GM12878 (cell line): Measurements from ENCODE around the gene SLC35E4. TPM values are rescaled to one million over a fixed set of nuclear protein-coding genes. Genes with fewer than 3 reads are reported as not detected.
A peak's percentile ranks its signal among the peaks of the same experiment; 100 is the strongest.

ENCODE experiments used
- ATAC-seq: fragments of 200-7000 bp; cut with Tn5 transposase; 3 replicates; pipeline ENCODE4 v1.9.1; 2020; ENCODE audit warnings: mild to moderate bottlenecking, moderate library complexity
- BruUV-seq: library from RNA; stranded (reverse); fragments of 400-500 nt; replicated peaks from 2 replicates; lab custom pipeline; 2021; lab: Mats Ljungman, UMichigan
- CTCF ChIA-PET: fragments of 300-600 bp; sonication (Branson Sonifier 250); formaldehyde crosslinking; extraction: SDS; loops from one replicate; lab custom pipeline; 2021; ENCODE audit warnings: inconsistent platforms; lab: Yijun Ruan, JAX
- POLR2A ChIA-PET: fragments of 350-600 bp; formaldehyde crosslinking; extraction: SDS; loops from one replicate; lab custom pipeline; 2021; ENCODE audit warnings: inconsistent platforms; lab: Charles Lee
- RAD21 ChIA-PET: fragments of 300-600 bp; sonication (Branson Sonifier 250); formaldehyde crosslinking; loops from one replicate; lab custom pipeline; 2023; ENCODE audit warnings: antibody characterized with exemption; ENCODE audit not compliant: unreplicated experiment; lab: Charles Lee
- SMC1A ChIA-PET: fragments of 300-600 bp; sonication (Branson Sonifier 250); formaldehyde crosslinking; loops from one replicate; lab custom pipeline; 2023; ENCODE audit not compliant: unreplicated experiment, uncharacterized antibody; lab: Charles Lee
- DNase-seq: peaks from one replicate; pipeline ENCODE4 v3.0.0-alpha.2; 2011; ENCODE audit warnings: low read depth, low spot score
- FAIRE-seq: peaks from 3 replicates; lab custom pipeline; 2011; peaks lifted over from hg19 to GRCh38; lab: Jason Lieb, UNC
- H2AFZ ChIP-seq: 2 replicates; pipeline ENCODE4 v1.6.0; 2011; ENCODE audit warnings: low read depth, low read length, control low read depth; ENCODE audit not compliant: control insufficient read depth
- H3K27ac ChIP-seq: 2 replicates; pipeline ENCODE4 v1.5.1; 2011; ENCODE audit warnings: control low read depth; ENCODE audit not compliant: control insufficient read depth, insufficient read depth
- H3K27me3 ChIP-seq, 2 experiments: replicated peaks in 1 of 2; 2 replicates each; pipeline versions ENCODE4 v1.6.0 to v1.6.1; 2011; ENCODE audit warnings: low read length in 1 of 2; ENCODE audit not compliant: control insufficient read depth in 2 of 2, insufficient read depth in 2 of 2
- H3K36me3 ChIP-seq, 2 experiments: 2 replicates each; pipeline ENCODE4 v1.5.1; 2011; ENCODE audit warnings: low read length in 1 of 2; ENCODE audit not compliant: control insufficient read depth in 2 of 2, insufficient read depth in 2 of 2
- H3K4me1 ChIP-seq: 2 replicates; pipeline ENCODE4 v1.6.1; 2011; ENCODE audit warnings: mild to moderate bottlenecking, low read length, moderate library complexity, mixed read lengths; ENCODE audit not compliant: control insufficient read depth, insufficient read depth
- H3K4me2 ChIP-seq: 2 replicates; pipeline ENCODE4 v1.6.0; 2011; ENCODE audit warnings: control low read depth; ENCODE audit not compliant: control insufficient read depth, insufficient read depth
- H3K4me3 ChIP-seq: fragments of 200-600 bp; sonication (generic); 2 replicates; pipeline ENCODE4 v1.5.1; 2016
- H3K79me2 ChIP-seq: 2 replicates; pipeline ENCODE4 v1.6.0; 2011; ENCODE audit warnings: low read length; ENCODE audit not compliant: control insufficient read depth, insufficient read depth
- H3K9ac ChIP-seq: 2 replicates; pipeline ENCODE4 v1.8.0; 2011; ENCODE audit warnings: low read length, control low read depth, mixed read lengths; ENCODE audit not compliant: control insufficient read depth, insufficient read depth
- H3K9me3 ChIP-seq: replicated peaks from 3 replicates; pipeline ENCODE4 v1.5.1; 2011; ENCODE audit warnings: mild to moderate bottlenecking, low read length; ENCODE audit not compliant: control insufficient read depth, insufficient read depth
- H4K20me1 ChIP-seq: 2 replicates; pipeline ENCODE4 v1.6.0; 2011; ENCODE audit not compliant: control insufficient read depth, insufficient read depth
- E2F4 ChIP-seq: IDR thresholded peaks from 2 replicates; pipeline ENCODE4 v1.6.1; 2012; ENCODE audit warnings: low read depth, low read length, improper control_type of control experiment
- FOXM1 ChIP-seq: IDR thresholded peaks from 2 replicates; pipeline ENCODE4 v1.6.1; 2012; ENCODE audit warnings: low read depth, mild to moderate bottlenecking, inconsistent platforms, low read length, moderate library complexity
- GATAD2B ChIP-seq: fragments of 450-650 bp; conservative IDR thresholded peaks from 2 replicates; pipeline ENCODE4 v1.6.1; 2017; ENCODE audit warnings: low read depth, mild to moderate bottlenecking, moderate library complexity
- HDAC6 ChIP-seq: fragments of 200-600 bp; sonication (generic); IDR thresholded peaks from one replicate; pipeline ENCODE4 v1.8.0; 2017; ENCODE audit warnings: antibody characterized with exemption; ENCODE audit not compliant: unreplicated experiment
- LARP7 ChIP-seq: fragments of 450-650 bp; IDR thresholded peaks from 2 replicates; pipeline ENCODE4 v1.6.1; 2017; ENCODE audit warnings: mild to moderate bottlenecking
- MEF2B ChIP-seq: fragments of 450-650 bp; IDR thresholded peaks from 2 replicates; pipeline ENCODE4 v1.6.1; 2018; ENCODE audit warnings: mild to moderate bottlenecking, moderate library complexity; ENCODE audit not compliant: partially characterized antibody, poor library complexity, severe bottlenecking
- MTA2 ChIP-seq: fragments of 450-650 bp; IDR thresholded peaks from 2 replicates; pipeline ENCODE4 v1.6.1; 2016; ENCODE audit warnings: low read depth, mild to moderate bottlenecking, moderate library complexity
- MYC ChIP-seq: IDR thresholded peaks from 2 replicates; pipeline ENCODE4 v1.6.1; 2011; ENCODE audit warnings: mild to moderate bottlenecking, low read length, moderate library complexity, inconsistent platforms; ENCODE audit not compliant: insufficient read depth, insufficient replicate concordance, insufficient read length, severe bottlenecking
- NFXL1 ChIP-seq: fragments of 450-650 bp; IDR thresholded peaks from 2 replicates; pipeline ENCODE4 v1.6.1; 2017; ENCODE audit warnings: antibody characterized with exemption, mild to moderate bottlenecking, borderline replicate concordance
- SPI1 ChIP-seq: IDR thresholded peaks from 2 replicates; pipeline ENCODE4 v1.6.1; 2011; ENCODE audit warnings: low read depth, mild to moderate bottlenecking, low read length, moderate library complexity, borderline replicate concordance; ENCODE audit not compliant: insufficient read depth
- ZNF217 ChIP-seq: fragments of 450-650 bp; IDR thresholded peaks from 2 replicates; pipeline ENCODE4 v1.6.1; 2017; ENCODE audit warnings: antibody characterized with exemption, mild to moderate bottlenecking
- ZNF274 ChIP-seq: IDR thresholded peaks from one replicate; pipeline ENCODE4 v1.8.0; 2011; ENCODE audit not compliant: insufficient read length, insufficient read depth
- WGBS: methylation state at CpG from one replicate; pipeline ENCODE4 v1.1.6; 2016; ENCODE audit warnings: low lambda C conversion rate; ENCODE audit not compliant: insufficient replicate concordance, insufficient coverage; ENCODE audit errors: missing lambda C conversion rate; 5-methylcytosine and 5-hydroxymethylcytosine counted together
- in situ Hi-C: fragments of 300-500 bp; cut with MboI; formaldehyde crosslinking; loops from 9 replicates; pipeline ENCODE4 v1.14.3; 2018; ENCODE audit warnings: mixed read lengths
- intact Hi-C: fragments of 100-400 bp; cut with micrococcal nuclease; formaldehyde crosslinking; loops from one replicate; pipeline ENCODE4 v1.14.2; 2022; ENCODE audit not compliant: unreplicated experiment
- polyA plus RNA-seq, 11 experiments: library from polyadenylated mRNA; depleted of rRNA in 4 of 11; unstranded in 6 of 11; stranded (reverse) in 5 of 11; fragments of >200 nt; fragmentation: Nextera tagmentation in 4 of 11; fragmentation: Illumina TruSeq in 1 of 11; extraction: Ambion mirVana in 4 of 11; extraction: Trizol in 1 of 11; gene quantifications; 1 replicate in 1 of 11; 2 replicates in 10 of 11; pipeline versions ENCODE4 v1.2.1 to v1.2.3, GENCODE V29; 2011 to 2016; ENCODE audit warnings: inconsistent platforms in 2 of 11, missing spikeins in 2 of 11, low read depth in 1 of 11
- total RNA-seq, 4 experiments: library from RNA; depleted of rRNA in 3 of 4; stranded (reverse); fragments of >200 nt in 3 of 4; fragmentation: Illumina TruSeq in 1 of 4; extraction: Trizol in 1 of 4; gene quantifications; 2 replicates each; pipeline versions ENCODE4 v1.2.1 to v1.2.3, GENCODE V29; 2013 to 2021

Gene SLC35E4
- total and polyA plus RNA-seq, 10 of the 15 experiments (the other 5 are each of a cell fraction or from before 2014, with no cell fraction given): 0.16 to 5.3 (median 2.9) TPM; not detected in 1

GRCh38 chr22:30596886-30597285 is 38.7 kb upstream of the SLC35E4 start (continued):
- TF ChIP-seq ZNF274 (no peak), FOXM1 (no peak)

GRCh38 chr22:30598986-30599385 is 36.6 kb upstream of the SLC35E4 start:
- intact Hi-C loops (no loop called here), in situ Hi-C loops (no loop called here)
- RAD21 ChIA-PET: no interaction called here

GRCh38 chr22:30600921-30601320 is 34.7 kb upstream of the SLC35E4 start:
- Histone ChIP-seq H3K4me1 (peaks cover 6% of the 10 kb centered on the region), H3K36me3 (no peaks in the 10 kb centered on the region), H3K4me2 (no peak overlapping the region), H3K9ac (no peak overlapping the region), H3K79me2 (no peaks in the 10 kb centered on the region), H3K4me3 (no peak overlapping the region), H4K20me1 (no peaks in the 10 kb centered on the region), H3K27ac (no peak overlapping the region), H3K9me3 (no peaks in the 10 kb centered on the region), H2AFZ (no peak overlapping the region), H3K27me3 (no peaks in the 10 kb centered on the region)
- ChIA-PET POLR2A (interaction anchor here (0.6 kb wide), 1 partner anchor 112 kb away, joined by 3 read pairs; no protein-coding TSS in a partner anchor), CTCF (interaction anchor here (0.6 to 1.7 kb wide), 7 partner anchors 34 to 497 kb away, joined by 3 to 10 read pairs (median 7); partner anchors contain the start of genes MTFP1 and SLC35E4), RAD21 (interaction anchor here (0.7 to 1.0 kb wide), 2 partner anchors 35 to 154 kb away, joined by 3 to 4 read pairs; partner anchors contain the start of gene SLC35E4), SMC1A (interaction anchor here (0.9 to 1.7 kb wide), 4 partner anchors 9 to 156 kb away, joined by 3 to 5 read pairs (median 3); partner anchors contain the start of gene PES1)
- intact Hi-C loops (loop anchor here (5.0 kb wide), 1 partner anchor 154 kb away; no protein-coding TSS in a partner anchor), in situ Hi-C loops (no loop called here)
- DNase-seq: no peak
- no peak for FAIRE-seq
- WGBS: 17% methylated on average over 3 of the region's 3 CpGs
- ATAC-seq: 0 out of 3 replicates have a peak, but pooled peaks have one; percentile 12
- TF ChIP-seq NFXL1 (no peak), E2F4 (no peak), LARP7 (no peak), GATAD2B (no peak), SPI1 (no peak; the same call in 1 of the 2 replicates)
- no TSS peak for BruUV-seq

More at GRCh38 chr22:30598986-30599385, 36.6 kb upstream of the SLC35E4 start:
- Histone ChIP-seq H3K27ac (no peak overlapping the region), H3K79me2 (no peaks in the 10 kb centered on the region), H3K9ac (no peak overlapping the region), H3K36me3 (no peaks in the 10 kb centered on the region), H3K4me2 (no peak overlapping the region), H4K20me1 (no peaks in the 10 kb centered on the region), H3K27me3 (no peaks in the 10 kb centered on the region), H3K4me3 (no peak overlapping the region), H3K9me3 (no peaks in the 10 kb centered on the region), H3K4me1 (no peaks in the 10 kb centered on the region), H2AFZ (no peak overlapping the region)
- WGBS: 57% methylated on average over 3 of the region's 3 CpGs
- DNase-seq: no peak
- POLR2A ChIA-PET: no interaction called here
- no peak for FAIRE-seq
- SMC1A ChIA-PET: no interaction called here
- BruUV-seq: no TSS peak
- no peak for TF ChIP-seq MYC
- TF ChIP-seq MTA2: no peak
- no peak for TF ChIP-seq ZNF217
- TF ChIP-seq LARP7: no peak
- no peak for TF ChIP-seq HDAC6
- TF ChIP-seq MEF2B: no peak
- no peak for ATAC-seq
- CTCF ChIA-PET: no interaction called here
